Urothelium cell line (cell line): ENCODE results near the gene NF2.

Experiments used
- DNase-seq: peaks from one replicate; pipeline ENCODE4 v3.0.0; 2011; ENCODE audit warnings: low spot score, mixed read lengths
- FAIRE-seq: peaks from 2 replicates; lab custom pipeline; 2011; peaks lifted over from hg19 to GRCh38; lab: Jason Lieb, UNC

The NF2 gene

DNA sequence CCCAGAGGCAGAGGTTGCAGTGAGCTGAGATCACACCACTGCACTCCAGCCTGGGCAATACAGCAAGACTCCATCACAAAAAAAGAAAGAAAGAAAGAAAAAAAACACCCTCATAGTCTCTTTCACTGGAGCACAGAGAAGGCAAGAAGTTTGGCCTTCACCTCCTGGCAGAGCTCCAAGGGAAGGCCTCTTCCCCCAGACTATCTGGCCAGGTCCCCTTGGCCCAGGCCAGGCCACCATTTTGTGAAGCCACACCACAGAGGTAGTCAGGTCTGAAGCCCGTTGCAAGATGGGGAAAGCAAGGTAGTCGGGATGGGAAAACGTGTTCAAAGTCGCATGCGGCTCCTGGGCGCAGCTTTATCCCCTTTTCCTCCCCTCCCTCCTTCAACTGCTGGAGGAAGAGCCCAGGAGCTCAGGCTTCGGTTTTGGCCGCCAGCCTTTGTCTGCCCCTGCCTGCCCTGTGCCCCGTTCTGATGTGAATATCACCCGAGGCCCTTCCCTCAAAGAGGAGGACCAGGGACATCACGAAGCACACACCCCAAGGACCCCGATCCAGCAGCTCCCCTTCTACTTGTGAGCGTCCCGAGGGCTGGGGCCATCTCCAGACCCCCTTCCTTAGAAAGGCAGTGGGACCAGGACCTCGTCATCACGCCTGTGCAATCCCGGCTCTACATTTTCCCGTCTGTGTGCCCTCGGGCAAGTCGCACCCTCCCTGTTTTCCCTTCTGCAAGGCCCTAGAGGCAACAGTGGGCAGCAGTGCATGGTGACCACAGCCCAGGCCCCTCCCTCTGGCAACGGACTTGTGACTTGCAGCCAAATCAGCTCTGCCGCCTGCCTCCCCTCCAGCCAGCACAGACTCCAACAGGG, 134.1 kb downstream of the NF2 start:
- no peak for DNase-seq
- FAIRE-seq, result no peak

- FAIRE-seq (no peak), DNase-seq (no peak)
Measured at GRCh38 chr22:29738118-29738815, 134.8 kb downstream of the NF2 start.

GRCh38 chr22:29739346-29739875, 136.0 kb downstream of the NF2 start:
- no peak for FAIRE-seq

GRCh38 chr22:29740216-29740615, 136.8 kb downstream of the NF2 start:
- no peak for DNase-seq
- no peak for FAIRE-seq

More at GRCh38 chr22:29739346-29739875, 136.0 kb downstream of the NF2 start:
- no peak for DNase-seq

DNA sequence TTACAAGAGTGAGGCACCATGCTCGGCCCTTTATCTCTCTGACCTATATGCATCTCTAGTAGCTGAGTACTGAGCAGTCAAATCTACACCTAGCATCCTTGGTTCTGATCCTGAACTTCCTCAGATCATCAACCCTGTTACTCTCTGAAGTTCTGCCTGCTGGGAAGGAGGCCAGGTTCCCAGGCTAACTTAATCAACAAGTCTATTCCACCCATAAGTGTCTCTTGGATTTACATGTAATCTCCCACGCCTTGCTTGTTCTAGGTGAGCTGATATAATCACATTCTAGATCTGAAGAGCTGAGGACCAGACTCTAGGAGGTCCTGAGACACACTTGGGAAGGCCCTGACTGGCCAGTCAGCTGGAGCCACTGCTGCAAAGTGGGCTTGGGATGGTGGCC, 138.5 kb downstream of the NF2 start:
- DNase-seq (no peak), FAIRE-seq (no peak)

- FAIRE-seq, result no peak
- no peak for DNase-seq
Measured at GRCh38 chr22:29742326-29742725, 138.9 kb downstream of the NF2 start.

DNA sequence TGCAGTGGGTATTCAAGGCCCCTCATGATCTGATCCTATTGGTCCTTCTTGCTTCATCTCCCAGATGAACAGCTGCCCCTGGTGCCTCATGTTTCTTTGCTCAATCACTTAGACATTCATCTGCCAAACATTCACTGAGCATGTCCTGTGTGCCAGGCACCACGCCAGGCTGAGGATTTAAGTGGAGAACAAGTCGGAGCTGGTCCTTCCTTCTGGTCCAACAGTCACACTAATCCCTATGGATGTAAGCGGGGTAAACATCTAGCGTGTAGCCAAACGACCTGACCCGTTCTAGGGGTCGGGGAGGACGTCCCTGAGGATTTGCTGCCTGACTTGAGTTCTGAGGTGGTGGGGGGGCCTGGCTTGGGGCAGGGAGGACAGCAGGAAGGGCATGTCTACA, 141.5 kb downstream of the NF2 start:
- peak; percentile 69 for FAIRE-seq

DNA sequence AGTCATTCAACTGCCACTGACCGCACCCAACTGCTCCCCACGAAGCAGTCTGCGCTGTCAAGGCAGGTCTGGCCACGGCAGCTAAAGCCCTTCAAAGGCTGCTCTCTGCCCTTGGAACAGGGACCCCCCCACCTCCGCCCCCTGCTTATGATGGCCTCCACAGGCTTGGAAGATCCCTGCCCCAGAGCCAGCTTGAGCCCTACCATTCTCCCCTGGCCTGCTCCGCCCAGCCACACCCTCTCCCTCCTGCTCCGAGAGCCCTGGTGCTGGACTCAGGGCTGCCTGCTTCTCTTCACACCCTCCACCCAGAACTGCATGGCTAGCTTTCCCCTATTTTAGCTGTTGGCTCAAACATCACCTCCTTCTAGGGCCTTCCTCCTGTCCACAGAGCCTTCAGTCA, 144.4 kb downstream of the NF2 start:
- FAIRE-seq (no peak), DNase-seq (no peak)

More for the DNA sequence above, 141.5 kb downstream of the NF2 start:
- no peak for DNase-seq
